HG03378 (cell line): ENCODE results near the gene CHST8.
"Not testable (repeated sequence)": the region's sequence is repeated elsewhere in the genome, so short reads cannot be mapped to it uniquely, and the experiment has no call there.

Source experiments
- ATAC-seq: cut with Tn5 transposase; IDR thresholded peaks from one replicate; pipeline ENCODE4 v1.9.1; 2021; ENCODE audit warnings: mild to moderate bottlenecking, moderate library complexity; ENCODE audit not compliant: unreplicated experiment

CHST8 gene

DNA sequence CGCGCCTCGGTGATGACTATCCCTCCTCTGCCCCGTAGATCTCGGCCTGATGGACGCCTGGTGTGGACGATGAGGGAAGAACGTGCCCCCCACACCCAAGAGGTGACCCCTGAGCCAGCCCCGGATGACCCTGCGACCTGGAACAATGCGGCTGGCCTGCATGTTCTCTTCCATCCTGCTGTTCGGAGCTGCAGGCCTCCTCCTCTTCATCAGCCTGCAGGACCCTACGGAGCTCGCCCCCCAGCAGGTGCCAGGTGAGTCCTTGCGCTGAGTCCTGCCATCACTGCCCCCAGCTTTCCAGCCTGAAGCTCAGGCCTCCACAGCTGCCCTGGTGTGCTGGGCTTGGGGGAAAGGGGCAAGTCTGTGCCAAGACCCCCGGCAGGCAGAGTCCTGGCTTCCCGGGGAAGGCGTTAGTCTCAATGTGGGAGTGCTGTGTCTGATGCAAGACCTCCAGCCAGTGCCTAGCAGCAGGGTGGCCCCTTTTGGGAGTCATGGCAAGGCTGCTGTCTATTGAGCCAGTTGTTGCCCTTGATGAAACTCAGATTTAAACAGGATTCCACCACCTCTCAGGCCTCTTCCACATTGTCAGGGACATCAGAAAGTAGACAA is 67.5 kb downstream of the CHST8 start:
- no peak for ATAC-seq

DNA sequence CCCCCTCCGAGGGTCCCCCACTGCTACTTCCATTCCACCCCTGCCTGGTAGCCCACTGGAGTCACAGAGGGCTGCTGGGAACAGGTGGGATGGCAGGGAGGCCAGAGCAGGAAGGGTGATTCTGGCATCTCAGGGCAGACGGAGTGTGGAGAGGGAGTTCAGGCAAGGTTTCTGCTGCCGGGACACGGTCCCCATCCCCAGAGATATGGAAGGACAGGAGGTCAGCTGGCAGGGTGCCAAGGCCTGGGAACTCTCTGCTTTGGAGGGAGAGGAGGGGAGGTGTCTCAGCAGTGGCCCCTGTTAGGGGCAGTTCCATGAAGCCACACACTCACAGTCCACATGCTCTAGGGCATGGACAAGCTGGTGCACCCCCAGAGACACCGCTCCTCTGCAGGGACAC is 68.1 kb downstream of the CHST8 start:
- ATAC-seq, result no peak

DNA sequence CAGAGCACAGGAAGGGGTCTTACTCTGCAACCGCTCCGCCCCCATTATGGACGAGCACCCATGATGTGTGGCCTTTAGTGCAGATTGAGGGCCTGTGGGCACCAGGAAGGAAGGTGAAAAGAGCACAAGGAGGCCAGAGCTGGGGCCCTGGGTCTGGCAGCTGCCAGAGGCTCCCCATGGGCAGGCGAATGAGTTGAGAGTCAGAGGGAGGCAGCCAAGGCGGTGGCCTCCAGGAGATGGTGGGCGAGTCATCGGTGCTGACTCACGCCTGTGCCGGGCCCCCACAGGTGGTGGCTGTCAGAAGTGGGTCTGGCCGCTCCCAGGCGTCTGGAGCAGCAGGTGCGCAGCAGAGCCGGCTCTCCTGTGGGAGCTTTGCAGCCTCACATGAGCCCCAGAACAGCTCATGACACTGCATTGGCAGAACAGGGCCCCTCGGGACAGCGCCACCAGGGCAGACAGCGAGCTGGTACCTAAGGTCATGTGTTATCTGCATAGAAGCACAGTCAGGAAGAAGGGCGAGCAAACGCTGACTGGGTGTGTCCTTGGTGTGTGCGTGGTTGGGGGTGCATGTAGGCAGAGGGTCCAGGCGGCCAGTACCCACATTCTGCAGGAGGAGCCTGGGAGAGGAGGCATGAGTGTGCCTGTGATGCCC is 68.8 kb downstream of the CHST8 start:
- no peak for ATAC-seq

DNA sequence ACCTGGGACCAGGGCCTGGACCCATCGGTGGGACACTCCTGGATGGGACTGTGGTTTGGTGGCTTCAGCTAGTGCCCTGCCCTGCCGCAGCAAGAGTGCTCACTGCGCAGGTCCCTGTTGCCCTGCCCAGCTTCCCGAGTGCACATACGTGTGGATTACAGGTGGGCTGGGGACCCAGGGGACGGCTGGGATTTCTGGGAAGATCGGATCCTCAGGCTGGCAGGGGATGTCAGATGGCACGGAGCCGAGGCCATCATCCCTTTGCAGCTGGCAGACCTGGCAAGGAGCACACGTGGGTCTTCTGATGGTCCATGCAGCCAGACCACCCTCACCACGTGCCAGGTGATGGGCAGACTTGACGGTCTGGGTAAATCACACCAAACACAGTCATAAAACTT is 69.3 kb downstream of the CHST8 start:
- no peak for ATAC-seq

DNA sequence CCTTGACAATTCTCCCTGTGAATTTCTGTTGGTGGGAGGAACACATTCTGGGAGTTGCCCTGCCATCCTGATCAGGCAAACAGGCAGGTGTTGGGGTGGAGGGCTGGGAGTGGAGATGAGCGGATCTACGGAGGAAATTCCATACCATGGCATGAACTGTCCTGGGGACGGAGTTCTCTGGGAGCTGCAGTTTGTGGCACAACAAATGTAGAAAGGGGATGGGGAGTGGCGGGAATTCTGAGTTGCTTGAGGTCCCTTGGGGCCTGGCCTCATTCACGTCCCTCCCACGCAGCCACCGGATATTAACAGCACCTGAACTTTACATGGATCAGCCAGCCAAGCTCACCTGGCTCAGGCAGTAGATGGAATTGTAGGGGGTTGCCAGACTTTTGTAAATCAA is 70.0 kb downstream of the CHST8 start:
- ATAC-seq, result no peak

DNA sequence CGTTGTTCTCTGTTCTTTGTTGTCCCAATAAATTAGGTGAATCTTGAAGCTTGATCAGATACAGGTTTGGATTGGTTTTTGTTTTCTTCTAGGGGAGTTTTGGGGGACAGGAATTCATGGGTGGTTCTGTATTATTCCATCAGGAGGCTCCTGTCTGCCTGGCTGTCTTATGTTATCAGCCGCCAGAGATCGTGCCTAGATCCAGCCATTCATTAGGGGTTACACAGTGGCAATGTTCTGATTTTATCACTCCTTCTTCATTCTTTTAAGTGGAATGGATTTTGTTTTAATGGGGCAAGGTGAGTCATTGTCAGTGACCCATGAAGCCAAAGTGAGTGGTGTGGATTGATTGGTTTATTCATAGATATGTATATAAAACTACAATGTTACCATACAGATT is 71.9 kb downstream of the CHST8 start:
- ATAC-seq, result no peak

DNA sequence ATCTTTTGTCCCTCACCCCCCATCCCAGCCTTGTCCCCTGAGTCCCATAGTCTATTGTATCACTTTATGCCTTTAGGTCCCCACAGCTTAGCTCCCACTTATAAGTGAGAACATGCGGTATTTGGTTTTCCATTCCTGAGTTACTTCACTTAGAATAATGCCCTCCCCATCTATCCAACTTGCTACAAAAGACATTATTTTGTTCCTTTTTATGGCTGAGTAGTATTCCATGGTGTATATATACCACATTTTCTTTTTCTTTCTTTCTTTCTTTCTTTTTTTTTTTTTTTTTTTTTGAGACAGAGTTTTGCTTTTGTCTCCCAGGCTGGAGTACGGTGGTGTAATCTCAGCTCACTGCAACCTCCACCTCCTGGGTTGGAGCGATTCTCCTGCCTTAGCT is 73.8 kb downstream of the CHST8 start:
- not testable (repeated sequence) for ATAC-seq

DNA sequence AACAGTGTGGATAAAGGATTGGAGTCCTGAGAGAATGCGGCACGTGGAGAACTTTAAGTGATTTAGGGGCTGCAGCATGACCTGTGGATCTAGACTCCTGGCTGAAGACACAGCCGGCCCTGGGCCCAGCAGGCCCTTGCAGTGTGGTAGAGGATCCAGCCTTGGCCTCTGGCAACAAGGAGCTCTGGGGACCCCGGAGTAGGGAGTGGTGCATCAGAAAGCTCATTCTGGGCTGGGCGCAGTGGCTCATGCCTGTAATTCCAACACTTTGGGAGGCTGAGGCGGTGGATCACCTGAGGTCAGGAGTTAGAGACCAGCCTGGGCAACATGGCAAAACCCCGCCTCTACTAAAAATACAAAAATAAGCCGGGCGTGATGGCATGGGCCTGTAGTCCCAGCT is 76.0 kb downstream of the CHST8 start:
- no peak for ATAC-seq

DNA sequence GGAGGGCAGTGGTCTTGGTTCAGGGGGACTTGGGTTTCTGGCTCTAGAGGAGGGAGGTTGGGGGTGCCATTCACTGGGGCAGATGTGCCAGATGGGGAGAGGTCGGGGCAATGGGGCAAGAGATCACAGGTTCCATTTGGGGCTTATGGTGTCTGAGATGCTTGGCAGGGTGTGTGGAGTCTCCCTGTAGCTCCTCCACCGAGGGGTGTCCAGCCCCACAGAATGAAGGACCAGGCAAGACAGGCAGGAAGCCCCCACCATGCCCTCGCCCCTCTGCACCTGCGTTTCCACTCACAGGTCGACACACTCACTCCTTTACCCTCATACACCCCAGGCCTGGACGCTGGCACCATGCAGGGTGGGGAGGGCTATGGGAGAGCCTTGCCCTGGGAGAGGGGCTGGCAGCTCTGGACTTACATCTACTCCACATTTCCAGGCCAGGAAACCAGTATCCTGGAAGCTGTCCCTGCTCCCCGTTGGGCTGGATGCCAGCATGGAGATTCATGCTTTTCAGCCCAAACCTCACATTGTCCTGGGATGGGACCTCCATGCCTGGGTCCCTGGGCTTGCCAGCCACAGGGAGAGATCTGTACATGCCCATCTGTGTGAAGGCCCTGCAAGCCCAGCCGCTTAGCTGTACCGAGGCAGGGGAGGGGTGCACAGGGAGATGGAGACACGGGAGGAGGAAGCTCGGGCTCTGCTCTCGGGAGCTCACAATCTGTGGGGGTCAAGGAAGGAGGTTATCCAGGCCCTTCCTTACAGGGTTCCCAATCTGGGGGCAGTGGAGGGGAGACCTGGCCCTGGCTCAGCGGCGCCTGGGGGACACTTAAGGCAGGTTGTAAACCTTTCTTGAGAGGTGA is 77.1 kb downstream of the CHST8 start:
- no peak for ATAC-seq

DNA sequence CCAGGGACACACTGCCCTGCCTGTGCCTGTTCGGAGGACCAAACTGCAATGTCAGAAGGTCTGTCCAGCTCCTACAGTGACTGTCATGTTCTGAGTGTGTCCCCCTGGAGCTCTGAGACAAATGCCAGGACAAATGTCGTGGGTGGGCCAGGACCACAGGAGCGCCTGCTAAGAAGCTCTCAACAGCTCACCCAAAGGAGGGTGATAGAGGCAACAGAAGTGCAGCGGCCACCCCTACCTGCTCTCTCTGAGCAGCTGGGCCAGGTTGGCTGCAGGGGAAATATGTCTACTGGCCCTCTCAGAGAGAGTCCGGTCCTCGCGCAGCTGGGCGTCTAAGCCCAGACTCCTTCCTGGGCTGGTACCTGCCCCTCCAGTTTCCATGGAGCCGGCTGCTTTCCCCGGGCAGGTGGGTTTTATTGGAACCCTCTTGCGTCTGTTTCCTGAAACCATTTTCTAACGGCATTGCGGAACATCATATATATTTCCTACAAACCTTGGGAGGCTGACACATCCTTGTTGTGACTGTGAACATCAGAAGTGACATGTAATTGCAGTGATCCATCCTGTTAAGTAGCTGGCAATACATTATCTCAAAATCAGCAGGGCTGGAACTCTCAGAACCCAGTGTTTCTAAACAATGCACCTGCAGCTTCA is 78.1 kb downstream of the CHST8 start:
- no peak for ATAC-seq

DNA sequence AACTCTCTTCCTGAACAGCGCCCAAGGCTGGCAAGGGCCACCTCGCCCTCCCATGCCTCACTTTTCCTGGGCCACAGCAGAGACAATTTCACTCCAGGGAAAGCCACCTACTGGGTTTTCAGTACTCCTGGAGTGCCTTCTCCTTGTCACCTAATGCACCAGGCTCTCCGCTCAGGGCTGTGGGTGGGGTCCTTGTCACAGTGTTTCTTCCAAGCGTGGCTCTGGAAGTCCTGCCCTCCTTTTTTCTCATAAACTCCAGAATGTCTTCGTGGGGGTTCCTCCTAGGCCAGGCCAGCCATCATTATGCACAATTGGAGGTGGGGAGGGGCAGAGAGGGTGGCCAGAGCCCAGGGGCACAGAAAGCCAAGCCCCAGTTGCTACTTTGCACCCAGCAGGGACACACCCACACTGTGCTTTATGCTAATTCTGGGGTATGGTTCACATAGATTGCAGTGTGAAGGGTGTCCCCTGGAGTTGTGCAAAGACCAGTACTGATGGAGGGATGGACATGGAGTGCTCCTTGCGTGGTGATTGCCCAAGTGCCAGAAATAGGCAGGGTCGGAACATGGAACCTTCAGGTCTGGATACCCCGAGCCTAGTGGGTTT is 78.8 kb downstream of the CHST8 start:
- no peak for ATAC-seq

DNA sequence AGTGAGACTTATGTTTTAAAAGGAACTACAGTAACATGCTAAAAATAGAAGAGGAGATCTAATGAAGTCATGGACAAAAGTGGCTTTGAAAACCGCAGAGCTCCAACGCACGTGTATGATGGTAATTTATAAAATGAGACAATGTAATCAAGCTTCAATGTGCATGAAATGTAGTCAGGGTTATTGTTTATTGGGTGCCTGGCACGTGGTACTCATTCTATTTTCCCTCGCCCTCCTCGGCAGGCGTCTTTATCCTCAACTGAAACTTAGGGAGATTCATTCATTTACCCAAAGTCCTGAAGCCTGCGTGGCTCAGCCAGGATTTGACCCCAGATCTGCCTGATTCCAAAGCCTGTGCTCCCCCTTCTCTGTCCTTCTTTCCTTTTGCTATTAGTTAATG is 79.8 kb downstream of the CHST8 start:
- no peak for ATAC-seq

DNA sequence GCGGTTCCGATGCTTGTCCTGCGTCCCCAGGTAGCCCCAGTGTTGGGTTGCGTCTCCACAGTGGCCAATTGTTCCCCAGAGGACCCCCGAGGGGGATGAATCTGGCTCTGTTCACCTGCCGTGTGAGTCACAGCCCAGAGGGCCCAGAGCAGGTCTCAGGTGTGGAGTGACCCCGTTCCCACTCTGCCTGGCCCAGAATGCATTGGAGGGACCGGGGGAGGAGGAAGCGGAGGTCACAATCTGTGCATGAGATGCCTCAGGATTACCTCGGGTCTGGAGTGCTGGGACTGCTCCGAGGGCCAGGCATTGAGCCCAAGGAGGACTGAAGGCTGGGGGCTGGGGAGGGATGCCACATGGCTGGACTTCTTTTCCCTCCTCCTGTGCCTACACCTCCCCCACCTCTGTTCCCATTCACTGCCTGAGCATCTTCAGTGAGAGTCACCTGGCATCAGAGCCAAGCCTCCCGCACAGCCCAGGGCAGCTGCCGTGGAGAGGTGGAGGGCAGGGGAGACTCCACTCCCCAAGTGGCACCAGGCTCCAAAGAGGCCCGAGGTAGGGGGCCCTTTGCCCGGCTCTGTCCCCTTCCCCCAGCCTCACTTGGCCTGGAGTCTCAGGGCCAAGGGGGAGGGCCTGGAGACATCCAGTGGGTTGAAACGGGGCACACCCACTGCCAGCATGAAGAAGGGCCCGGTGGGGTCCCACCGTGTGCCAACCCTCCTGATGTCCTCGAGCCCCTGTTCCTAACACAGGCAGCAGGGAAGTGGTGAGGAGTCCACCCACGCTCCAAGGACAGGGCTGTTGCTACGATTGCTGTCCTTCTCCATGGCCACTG is 81.1 kb downstream of the CHST8 start:
- no peak for ATAC-seq

DNA sequence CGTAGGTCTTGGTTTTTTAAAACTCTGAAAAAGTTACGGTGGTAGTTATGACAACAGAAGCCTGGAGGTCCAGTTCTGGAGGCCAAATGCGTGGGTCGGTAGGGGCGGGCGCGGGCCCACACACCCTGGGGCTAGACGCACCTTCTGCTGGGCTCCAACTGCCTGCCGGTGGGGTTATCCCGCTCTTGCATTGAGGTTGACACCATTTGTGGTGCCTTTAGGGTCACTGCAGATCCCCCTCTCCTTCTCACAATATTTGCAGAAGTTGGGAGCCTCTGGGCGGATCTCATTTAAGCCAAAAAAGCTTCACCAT is 81.6 kb downstream of the CHST8 start:
- ATAC-seq, result no peak

DNA sequence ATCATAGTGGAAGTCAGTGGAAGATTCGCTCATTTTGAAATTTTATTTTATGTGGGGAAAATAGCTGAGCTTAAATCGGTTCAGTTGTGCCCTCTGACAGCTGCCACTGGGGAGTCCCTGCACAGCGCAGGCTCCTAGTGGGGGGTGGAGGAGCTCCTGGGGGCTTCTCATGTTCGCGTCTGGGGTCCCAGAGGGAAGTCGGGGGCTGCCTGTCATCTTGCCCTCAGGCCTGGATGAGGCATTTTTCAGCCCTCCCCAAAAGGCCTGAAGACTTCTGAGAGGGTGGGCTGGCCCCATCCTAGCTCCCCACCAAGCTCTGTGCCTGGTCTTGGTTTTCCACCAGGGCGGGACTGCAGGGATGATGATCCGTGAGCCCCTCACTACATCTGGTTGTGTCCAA is 82.1 kb downstream of the CHST8 start:
- no peak for ATAC-seq

DNA sequence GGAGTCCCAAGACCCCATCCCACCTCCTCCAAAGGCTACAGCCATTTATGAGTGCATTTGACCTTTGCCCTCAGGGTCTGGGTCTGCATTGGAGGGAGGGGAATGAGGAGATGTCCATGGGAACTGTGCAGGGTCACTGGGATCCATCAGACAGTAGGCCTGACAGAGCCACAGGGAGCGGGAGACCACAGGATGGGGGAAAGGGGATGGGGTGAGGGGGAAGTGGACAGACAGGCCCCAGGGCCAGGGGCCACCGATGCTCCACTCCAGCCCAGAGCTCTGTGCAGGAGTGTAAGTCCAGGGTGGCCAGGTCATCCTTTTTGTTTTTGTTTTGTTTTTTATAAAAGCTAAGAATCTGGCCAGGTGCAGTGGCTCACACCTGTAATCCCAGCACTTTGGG is 82.5 kb downstream of the CHST8 start:
- no peak for ATAC-seq

DNA sequence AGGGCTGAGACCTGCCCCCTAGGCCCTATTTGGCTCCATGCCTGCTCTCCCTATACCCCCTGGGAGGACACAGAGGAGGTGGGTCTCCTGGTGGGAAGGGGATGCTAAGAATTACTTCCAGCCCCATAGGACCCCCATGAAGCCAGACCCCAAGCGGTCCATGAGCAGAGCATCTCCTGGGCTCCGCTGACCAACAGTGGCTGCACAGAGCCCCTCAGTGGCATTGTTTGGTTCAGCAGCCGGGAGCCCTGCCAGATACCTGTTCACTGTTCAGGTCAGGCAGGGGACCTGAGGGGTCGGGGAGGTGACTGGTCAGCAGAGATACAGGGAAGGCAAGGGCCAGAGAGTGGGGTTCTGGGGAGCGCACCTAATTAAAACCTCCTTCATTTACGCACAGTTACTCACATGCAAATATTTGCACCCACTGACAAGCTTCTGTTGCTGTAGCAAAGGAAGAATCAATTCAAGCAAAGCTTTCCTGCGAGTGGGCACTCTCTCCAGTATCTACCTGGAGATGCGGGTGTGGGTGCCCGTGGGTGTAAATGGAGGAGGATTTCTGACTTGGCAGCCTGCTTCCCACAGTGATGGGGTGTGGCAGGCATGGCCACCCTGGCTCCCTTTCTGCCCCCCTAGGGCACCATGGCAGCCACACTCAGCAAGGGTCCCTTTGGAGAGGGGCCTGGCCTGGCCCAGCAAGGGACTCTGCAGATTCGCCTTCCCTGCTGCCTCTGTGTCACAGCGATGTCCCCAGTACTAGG is 83.5 kb downstream of the CHST8 start:
- no peak for ATAC-seq

DNA sequence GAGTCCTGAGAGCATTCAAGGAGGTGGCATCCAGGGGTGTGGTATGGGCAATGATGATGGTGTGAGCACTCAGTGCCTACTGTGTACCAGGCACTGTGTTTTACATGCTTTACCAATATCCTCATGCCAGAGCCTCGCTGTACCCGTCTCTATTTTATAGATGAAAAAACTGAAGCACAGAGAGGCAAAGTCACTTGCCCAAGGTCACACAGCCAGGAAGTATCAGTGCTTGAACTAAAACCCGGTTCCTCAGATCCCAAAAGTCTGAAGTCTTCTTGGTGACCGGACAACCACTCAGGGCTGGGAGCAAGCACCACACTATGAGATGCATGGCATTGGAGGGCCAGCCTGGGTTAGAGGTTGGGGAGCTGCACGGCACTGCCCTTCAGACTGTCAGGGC is 84.1 kb downstream of the CHST8 start:
- no peak for ATAC-seq

DNA sequence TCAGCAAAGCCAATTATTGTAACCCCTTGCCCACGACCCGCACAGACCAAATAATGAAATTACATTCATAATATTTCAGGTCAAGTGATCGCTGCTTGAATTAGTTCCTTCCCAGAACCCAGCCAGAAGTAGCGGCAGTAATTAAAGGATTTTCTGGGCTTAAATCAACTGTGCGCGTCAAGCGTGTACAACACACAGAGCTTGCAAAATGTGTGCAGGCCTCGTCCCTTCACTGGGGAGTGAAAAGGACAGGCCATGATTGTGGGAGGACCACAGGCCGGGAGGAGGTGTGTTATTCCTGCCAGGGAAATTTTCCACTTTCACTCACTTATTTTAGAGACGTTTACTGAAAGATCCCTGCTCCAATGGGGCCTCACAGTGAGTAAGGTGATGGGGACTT is 84.9 kb downstream of the CHST8 start:
- ATAC-seq, result no peak

DNA sequence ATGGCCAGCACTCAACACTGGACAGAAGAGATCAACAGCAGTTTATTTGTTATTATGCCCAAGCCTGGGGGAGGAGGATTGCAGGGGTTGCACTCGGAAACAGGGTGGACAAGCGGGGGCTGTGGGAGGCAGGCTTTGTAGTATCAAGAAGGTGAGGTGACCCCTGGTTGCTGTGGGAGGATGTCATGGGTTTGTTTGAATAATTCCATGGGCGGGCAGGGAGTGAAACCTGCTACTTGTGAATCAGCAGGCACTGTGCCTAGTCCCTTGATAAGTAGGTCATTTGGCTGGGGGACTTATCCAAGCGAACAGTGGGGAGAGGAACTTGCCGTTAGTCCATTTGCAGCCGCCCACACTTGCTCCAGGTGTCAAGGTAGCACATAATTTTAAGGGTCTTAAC is 90.5 kb downstream of the CHST8 start:
- no peak for ATAC-seq
